ENCODE data around the gene SS18L1.

SS18L1 gene

GRCh38 chr20:62174021-62174804 is 30.6 kb downstream of the SS18L1 start:
- DNase-seq (ENCODE audit: low read depth in 2 of 2), result no peak

DNA sequence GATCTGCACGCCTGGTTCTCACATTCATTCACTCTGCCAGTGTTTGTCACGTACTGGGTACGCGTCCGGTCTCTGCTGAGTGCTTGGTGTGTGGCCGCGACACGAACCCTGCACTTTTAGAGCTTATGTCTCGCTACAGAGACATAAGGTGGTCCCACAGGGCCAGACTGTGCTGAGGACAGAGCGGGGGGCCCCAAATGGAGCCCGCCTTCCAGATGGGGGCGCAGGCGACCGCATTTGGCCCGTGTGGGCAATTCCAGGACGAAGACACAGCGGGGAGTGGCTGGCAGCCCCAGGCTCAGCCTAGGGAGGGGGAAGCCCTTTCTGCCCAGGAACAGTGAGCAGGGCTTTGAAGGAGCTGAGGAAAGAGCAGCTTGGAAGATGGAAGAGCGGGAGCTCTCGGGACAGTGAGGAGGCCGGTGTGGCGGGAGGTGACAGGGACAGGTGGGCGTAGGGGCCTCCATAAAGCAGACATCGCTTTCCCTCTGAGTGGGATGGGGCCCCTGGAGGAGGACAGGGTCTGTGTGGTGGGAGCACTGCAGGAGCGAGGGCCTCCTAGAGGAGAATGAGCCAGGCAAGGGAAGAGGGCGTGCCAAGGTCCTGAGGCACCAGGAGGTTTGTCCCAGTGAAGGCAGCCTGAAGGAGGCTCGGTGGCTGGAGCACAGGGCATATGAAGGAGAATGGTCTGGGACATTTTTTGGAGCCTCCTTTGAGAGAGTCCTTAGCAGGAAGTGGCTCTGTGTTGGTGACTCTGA is 31.5 kb downstream of the SS18L1 start:
- DNase-seq (ENCODE audit: low read depth in 2 of 2), result no peak

- no peak for DNase-seq (ENCODE audit: low read depth in 2 of 2)
Measured at GRCh38 chr20:62175711-62176110, 32.1 kb downstream of the SS18L1 start.

- DNase-seq (ENCODE audit: low read depth in 2 of 2), result no peak
Measured at GRCh38 chr20:62176866-62177265, 33.3 kb downstream of the SS18L1 start.

- DNase-seq (ENCODE audit: low read depth in 2 of 2), result peak in 1 of 2 experiments; percentile 4
Measured at GRCh38 chr20:62177307-62177706, 33.7 kb downstream of the SS18L1 start.

GRCh38 chr20:62178316-62179161 is 35.0 kb downstream of the SS18L1 start:
- DNase-seq (ENCODE audit: low read depth in 2 of 2), result no peak

- DNase-seq (ENCODE audit: low read depth in 2 of 2), result no peak
Measured at GRCh38 chr20:62179162-62179504, 35.6 kb downstream of the SS18L1 start.

DNA sequence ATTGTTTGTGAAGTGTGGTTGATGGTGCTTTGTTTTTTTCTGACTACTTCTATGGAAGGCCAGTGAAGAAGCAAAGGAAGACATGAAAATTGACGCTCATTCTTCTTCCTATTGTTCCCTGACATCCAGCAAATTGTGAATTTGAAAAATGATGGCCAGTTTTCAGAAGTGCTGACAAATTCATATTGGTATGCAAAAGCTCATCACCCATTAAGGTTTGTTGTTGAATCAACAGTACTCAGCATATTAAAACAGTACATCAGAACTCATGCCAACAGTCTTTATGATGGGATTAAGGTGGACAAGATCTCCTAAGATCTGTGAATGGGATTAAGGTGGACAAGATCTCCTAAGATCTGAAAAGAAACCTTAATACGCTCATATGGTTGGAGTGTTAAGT is 38.2 kb downstream of the SS18L1 start:
- DNase-seq (ENCODE audit: low read depth in 2 of 2), result no peak

DNA sequence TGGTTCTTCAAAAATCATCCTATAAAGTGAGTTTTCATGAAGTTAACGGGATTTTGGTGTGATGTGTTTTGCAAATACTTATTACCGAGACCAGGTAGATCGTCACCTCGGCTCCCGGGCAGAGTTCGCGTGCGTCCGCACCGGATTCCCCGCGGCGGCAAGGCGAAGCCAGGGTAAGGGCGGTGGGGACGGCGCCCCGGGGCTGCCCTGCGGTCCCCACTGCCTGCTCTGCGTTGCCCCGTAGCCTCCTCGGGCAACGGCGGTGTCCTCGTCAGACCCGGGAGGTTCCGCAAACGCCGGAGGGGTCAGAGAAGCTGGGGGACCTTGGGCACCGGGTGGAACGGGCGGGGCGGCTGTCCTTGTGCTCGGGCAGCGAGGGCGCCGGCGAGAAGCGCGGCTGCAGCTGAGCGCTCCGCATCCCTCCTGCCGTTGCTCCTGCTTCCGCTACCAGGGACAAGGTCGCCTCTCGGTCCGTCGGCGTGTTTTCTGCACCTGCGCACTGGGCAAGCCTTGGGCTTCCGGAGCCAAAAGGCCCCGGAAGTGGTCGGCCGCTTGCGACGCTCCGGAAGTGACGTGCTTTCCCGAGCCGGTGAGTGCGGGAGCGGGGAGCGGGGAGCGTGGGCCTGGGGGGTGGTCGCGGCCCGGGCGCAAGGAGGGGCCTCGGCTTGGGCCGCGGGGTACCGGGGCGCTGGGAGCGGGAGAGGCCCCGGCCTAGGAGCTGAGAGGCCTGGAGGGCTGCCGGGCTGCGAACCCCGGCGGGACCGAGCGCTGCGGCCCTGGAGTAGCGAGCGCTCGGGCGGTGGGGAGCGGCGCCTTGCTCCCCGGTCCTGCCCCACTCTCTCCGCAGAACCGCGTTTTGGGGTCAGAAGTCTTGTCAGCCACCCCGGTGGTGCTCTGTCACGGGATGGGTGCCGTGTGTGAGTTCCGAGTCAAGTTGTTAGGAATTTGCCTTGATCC is 39.2 kb downstream of the SS18L1 start, which contains the start of gene MTG2:
MTG2 (plus strand) TSS at position 560 of the 957 bp plus-strand sequence. CDS start 10,393 bp downstream, outside the sequence.
- DNase-seq (ENCODE audit: low read depth in 2 of 2), result peak; percentile 73 to 78

DNA sequence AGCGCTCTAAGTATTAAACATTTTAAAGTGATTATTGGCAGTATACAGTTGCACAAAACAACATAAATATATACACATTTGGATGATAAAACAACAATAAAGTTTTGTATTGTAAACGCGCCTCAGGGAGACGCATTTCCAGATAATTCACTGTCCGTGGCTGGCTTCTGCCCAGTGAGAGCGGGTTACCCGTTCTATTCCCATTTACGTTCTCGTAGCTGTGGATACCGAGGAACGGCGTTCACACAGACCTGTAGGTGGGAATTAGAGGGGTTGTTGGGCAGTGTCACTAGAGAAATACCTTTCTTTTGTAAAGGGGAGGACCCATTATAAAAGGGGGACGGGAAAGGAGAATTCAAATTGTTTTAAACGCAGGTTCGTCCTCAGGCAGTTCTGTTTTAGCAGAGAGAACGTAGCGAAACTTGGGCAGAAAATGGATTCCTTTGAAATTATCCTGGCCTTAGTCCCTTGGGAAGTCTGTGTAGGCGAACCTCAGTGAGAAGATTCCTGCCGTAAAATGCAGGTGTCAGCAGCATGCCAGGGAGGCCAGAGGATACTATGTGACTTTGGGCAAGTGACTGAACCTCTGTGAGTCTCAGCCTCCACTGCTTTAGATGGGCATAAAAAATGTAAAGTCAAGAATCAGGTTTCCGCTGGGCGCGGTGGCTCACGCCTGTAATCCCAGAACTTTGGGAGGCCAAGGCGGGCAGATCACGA is 40.0 kb downstream of the SS18L1 start:
- DNase-seq (ENCODE audit: low read depth in 2 of 2), result no peak

GRCh38 chr20:62186096-62186426 is 42.5 kb downstream of the SS18L1 start:
- DNase-seq (ENCODE audit: low read depth in 2 of 2), result no peak

DNA sequence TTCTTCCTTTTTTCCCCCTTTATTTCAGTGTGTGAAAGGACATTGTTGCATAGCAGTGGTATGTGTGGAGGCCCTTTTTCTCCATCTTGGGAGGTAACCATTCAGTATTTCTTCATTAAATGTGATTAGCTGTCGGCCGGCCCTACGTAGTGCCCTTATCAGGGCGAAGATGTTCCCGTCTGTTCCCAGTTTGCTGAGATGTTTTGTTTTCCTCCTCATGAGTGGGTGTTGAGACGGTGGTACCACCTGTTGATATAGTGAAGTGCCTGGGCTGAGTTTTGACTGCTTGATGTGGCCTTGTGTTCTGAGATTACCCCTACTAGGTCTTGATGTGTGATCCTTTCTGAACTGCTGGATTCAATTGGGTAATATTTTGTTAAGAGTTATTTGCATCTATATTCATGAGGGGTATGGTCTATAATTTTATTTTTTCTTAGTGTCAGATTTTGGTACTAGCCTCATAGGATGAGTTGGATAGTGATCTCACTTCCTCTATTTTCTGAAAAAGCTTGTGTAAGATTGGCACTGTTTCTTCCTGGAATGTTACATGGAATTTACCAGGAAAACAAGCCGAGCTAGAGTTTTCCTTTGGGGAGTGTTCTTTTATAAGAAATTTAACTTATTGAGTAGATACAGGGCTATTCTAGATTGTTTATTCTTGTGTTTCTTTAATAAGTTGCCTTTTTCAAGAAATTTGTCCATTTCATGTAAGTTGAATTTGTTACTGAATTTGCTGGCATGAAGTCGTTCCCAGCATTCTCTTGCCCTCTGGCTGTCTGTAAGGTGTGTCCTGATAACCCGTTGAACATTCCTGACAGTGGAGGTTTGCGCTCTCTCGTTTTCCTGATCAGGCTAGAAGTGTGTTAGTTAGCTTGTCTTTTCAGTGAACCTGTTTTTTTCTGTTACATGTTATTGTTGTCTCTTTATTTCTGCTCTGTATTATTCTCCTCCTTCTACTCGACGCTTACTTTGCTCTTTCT is 43.6 kb downstream of the SS18L1 start:
- no peak for DNase-seq (ENCODE audit: low read depth in 2 of 2)

- no peak for DNase-seq (ENCODE audit: low read depth in 2 of 2)
Measured at GRCh38 chr20:62190639-62191411, 47.3 kb downstream of the SS18L1 start.

DNA sequence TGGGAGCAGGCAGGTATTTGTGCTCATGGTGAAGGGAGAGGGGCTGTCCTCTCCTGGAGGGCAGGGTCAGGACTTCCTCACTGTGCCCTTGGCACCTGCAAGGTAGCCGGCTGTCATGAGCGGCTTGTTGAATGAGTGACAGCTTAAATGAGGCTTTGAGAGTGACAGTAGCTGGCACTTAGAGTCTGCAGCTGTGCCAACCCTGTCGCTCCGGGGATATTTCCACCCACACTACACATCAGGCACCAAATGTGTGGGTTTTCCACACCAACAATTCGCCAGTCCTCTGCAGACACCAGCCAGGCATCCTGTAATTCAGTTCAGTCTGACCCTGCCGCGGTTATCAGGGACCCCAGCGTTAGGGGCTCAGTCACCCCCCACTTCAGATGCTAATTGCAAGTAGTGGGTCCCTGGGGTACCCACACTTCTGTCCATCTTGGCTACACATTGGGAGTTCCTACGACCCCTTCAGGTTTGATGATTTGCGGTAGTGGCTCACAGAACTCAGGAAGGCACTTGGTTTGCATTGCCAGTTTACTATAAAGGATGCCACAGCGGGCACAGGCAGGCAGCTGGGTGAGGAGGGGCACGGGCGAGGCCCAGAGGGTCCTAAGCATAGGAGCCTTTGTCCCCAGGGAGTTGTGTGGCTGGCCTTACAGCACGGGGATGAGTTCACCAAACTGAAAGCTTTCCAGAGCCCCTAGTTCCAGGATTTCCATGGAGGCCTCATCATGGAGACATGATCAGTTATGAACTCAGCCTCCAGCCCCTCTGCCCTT is 48.4 kb downstream of the SS18L1 start:
- DNase-seq (ENCODE audit: low read depth in 2 of 2), result no peak

GRCh38 chr20:62192635-62193034 is 49.1 kb downstream of the SS18L1 start:
- DNase-seq (ENCODE audit: low read depth in 2 of 2), result no peak

GRCh38 chr20:62193079-62194025 is 49.8 kb downstream of the SS18L1 start:
- DNase-seq (ENCODE audit: low read depth in 2 of 2), result no peak

DNA sequence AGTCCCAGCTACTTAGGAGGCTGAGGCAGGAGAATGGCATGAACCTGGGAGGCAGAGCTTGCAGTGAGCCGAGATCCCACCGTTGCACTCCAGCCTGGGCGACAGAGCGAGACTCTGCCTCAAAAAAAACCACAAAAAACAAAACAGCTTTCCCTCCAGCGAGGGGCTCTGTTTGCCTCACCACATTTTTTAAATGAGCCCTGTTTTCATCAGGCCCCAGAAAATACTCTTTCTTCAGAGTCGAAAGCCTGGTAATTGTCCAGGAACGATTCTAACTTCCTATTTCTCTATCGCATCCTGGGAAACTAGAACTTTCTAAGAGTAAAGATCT is 51.5 kb downstream of the SS18L1 start:
- no peak for DNase-seq (ENCODE audit: low read depth in 2 of 2)
